Keratinocyte (primary cell): ENCODE measurements around the gene TRAPPC10. TPM values are rescaled to one million over a fixed set of nuclear protein-coding genes. Genes with fewer than 3 reads are reported as not detected.
"Not testable (repeated sequence)": the region's sequence is repeated elsewhere in the genome, so short reads cannot be mapped to it uniquely, and the experiment has no call there.

Source experiments
- DNase-seq: peaks from one replicate; pipeline ENCODE4 v3.0.0-alpha.2; 2011; ENCODE audit warnings: low read depth, missing footprints, low spot score
- FAIRE-seq: peaks from 2 replicates; lab custom pipeline; 2011; peaks lifted over from hg19 to GRCh38; lab: Jason Lieb, UNC
- H2AFZ ChIP-seq: 2 replicates; pipeline ENCODE4 v1.6.0; 2012; ENCODE audit warnings: low read length, control low read depth, inconsistent platforms; ENCODE audit not compliant: control insufficient read depth
- H3K27ac ChIP-seq: 2 replicates; pipeline ENCODE4 v1.5.1; 2011; ENCODE audit warnings: low read length; ENCODE audit not compliant: control insufficient read depth, insufficient read depth
- H3K27me3 ChIP-seq: 3 replicates; pipeline ENCODE4 v1.6.0; 2011; ENCODE audit warnings: low read length; ENCODE audit not compliant: control insufficient read depth, insufficient read depth; ENCODE audit errors: extremely low read depth
- H3K36me3 ChIP-seq, 2 experiments: 2 replicates in 1 of 2; 3 replicates in 1 of 2; pipeline ENCODE4 v1.5.1; 2011; ENCODE audit warnings: low read length in 2 of 2, mild to moderate bottlenecking in 1 of 2; ENCODE audit not compliant: control insufficient read depth in 2 of 2, insufficient read depth in 2 of 2; ENCODE audit errors: extremely low read depth in 1 of 2
- H3K4me1 ChIP-seq: 3 replicates; pipeline ENCODE4 v1.5.1; 2011; ENCODE audit warnings: low read length; ENCODE audit not compliant: control insufficient read depth, insufficient read depth; ENCODE audit errors: extremely low read depth
- H3K4me2 ChIP-seq: 3 replicates; pipeline ENCODE4 v1.6.0; 2011; ENCODE audit warnings: low read depth, low read length; ENCODE audit not compliant: control insufficient read depth, insufficient read depth; ENCODE audit errors: extremely low read depth
- H3K4me3 ChIP-seq, 3 experiments: fragments of 200-600 bp in 1 of 3; sonication (generic) in 1 of 3; 2 replicates in 2 of 3; 3 replicates in 1 of 3; pipeline ENCODE4 v1.5.1; 2011 to 2016; ENCODE audit warnings: low read length in 3 of 3, mild to moderate bottlenecking in 3 of 3, control low read depth in 2 of 3, inconsistent platforms in 1 of 3, low read depth in 1 of 3, mixed read lengths in 1 of 3, mixed run types in 1 of 3, moderate library complexity in 1 of 3; ENCODE audit not compliant: control insufficient read depth in 2 of 3, insufficient read depth in 2 of 3; ENCODE audit errors: extremely low read depth in 1 of 3
- H3K79me2 ChIP-seq: 2 replicates; pipeline ENCODE4 v1.6.0; 2012; ENCODE audit warnings: low read length; ENCODE audit not compliant: control insufficient read depth, insufficient read depth
- H3K9ac ChIP-seq: 3 replicates; pipeline ENCODE4 v1.6.0; 2011; ENCODE audit warnings: low read length; ENCODE audit not compliant: control insufficient read depth, insufficient read depth; ENCODE audit errors: extremely low read depth
- H3K9me1 ChIP-seq: 3 replicates; pipeline ENCODE4 v1.6.0; 2011; ENCODE audit warnings: low read length; ENCODE audit not compliant: control insufficient read depth, insufficient read depth; ENCODE audit errors: extremely low read depth
- H3K9me3 ChIP-seq: 2 replicates; pipeline ENCODE4 v1.5.1; 2012; ENCODE audit warnings: low read depth, low read length; ENCODE audit not compliant: control insufficient read depth
- H4K20me1 ChIP-seq: 3 replicates; pipeline ENCODE4 v1.6.0; 2011; ENCODE audit warnings: low read length; ENCODE audit not compliant: control insufficient read depth, insufficient read depth; ENCODE audit errors: extremely low read depth
- dilution Hi-C: fragments of 300-500 bp; cut with MboI; formaldehyde crosslinking; loops from one replicate; pipeline ENCODE4 v1.7.0; 2020; ENCODE audit warnings: low sequenced_read_pairs; ENCODE audit not compliant: extremely low pct_ligation_motif_present
- polyA plus RNA-seq, 5 experiments: library from polyadenylated mRNA; depleted of rRNA in 3 of 5; stranded (reverse) in 3 of 5; stranded (forward) in 1 of 5; unstranded in 1 of 5; fragments of >200 nt; gene quantifications; 1 replicate in 1 of 5; 2 replicates in 3 of 5; 3 replicates in 1 of 5; pipeline versions ENCODE4 v1.2.1 to v1.2.3, GENCODE V29; 2011 to 2012; ENCODE audit warnings: missing spikeins in 2 of 5, low read depth in 1 of 5, low replicate concordance in 1 of 5

TRAPPC10 gene
- polyA plus RNA-seq, 1 donor (not counting 4 experiments of a cell fraction or from before 2014, with no cell fraction given): 21.6 TPM

DNA sequence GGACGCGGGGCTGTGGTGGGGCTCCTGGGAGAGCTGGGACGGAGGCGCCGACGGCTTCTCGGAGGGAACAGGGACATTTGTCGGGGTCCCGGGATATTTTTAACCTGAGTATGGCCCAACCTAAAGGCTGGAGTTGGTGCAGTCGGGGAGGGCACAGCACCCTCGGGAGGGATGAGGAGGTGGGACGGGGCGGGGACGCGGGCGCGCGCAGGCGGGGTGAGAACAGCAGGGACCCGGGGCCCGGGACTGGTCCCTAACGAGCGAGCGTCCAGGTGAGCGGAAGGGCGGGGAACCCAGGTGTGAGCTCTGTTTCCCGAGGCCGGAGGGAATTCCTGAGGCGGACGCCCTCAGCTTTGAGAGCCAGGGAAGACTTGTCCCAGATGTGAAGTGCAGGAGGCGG is 95.5 kb downstream of the TRAPPC10 start:
- H3K27ac ChIP-seq, H3K4me2 ChIP-seq, H3K79me2 ChIP-seq, DNase-seq, FAIRE-seq, H2AFZ ChIP-seq, H3K4me1 ChIP-seq, H3K9me1 ChIP-seq, dilution Hi-C loops, H4K20me1 ChIP-seq, H3K9me3 ChIP-seq, H3K27me3 ChIP-seq, H3K36me3 ChIP-seq: not testable (repeated sequence)
- peak overlapping the region in 1 of 3 experiments; percentile 21 for H3K4me3 ChIP-seq
- peak overlapping the region; percentile 47 for H3K9ac ChIP-seq

DNA sequence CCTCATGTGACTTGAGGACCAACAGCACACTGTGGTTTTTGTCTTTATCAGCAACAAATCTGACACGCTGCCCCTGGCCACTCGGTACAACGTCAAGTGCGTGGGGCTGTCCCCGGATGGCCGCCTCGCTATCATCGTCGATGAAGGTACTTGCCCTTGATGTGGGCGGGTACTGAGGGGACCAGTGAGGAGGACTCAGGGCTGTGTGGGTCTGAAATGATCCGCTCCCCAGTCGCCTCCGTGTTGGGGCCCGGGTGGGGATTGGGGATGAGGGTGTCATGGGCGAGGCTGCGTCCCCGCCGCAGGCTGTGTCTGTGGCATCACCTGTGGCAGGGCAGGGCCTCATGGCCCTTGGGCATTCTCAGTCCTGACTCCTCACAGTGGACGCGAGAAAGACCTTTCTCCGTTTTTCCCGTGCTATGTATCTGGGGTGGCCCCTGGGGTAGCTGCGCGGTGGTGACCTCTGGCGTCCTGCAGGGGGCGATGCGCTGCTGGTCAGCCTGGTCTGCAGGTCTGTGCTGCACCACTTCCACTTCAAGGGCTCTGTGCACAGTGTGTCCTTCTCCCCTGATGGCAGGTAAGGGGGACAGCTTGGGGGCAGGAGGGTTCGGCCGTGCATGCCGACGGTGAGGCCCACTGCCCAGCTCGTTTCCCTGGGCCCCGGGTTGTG is 101.7 kb downstream of the TRAPPC10 start:
- H3K4me2 ChIP-seq, FAIRE-seq, H3K27ac ChIP-seq, H3K4me3 ChIP-seq, DNase-seq, H3K9me3 ChIP-seq, H3K27me3 ChIP-seq, H3K4me1 ChIP-seq, H3K9ac ChIP-seq, H3K36me3 ChIP-seq, H4K20me1 ChIP-seq, dilution Hi-C loops, H3K79me2 ChIP-seq, H3K9me1 ChIP-seq, H2AFZ ChIP-seq: not testable (repeated sequence)

DNA sequence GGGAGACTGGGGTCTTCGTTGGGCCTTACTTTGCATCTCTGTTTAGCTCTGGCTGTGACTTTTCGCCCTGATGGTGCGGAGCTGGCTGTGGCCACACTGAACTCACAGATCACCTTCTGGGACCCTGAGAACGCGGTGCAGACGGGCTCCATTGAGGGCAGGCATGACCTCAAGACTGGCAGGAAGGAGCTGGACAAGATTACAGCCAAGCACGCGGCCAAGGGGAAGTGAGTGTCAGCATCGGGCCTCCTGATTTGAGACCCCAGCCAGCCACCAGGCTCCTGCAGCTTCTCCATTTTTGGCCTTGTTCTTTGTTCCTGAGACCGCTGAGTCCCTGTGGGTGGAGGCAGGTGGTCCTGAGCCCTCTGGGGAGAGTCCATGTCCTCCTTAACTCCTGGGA is 110.0 kb downstream of the TRAPPC10 start:
- H3K9me1 ChIP-seq, H4K20me1 ChIP-seq, H3K9me3 ChIP-seq, H3K9ac ChIP-seq, DNase-seq, dilution Hi-C loops, H3K4me1 ChIP-seq, H3K79me2 ChIP-seq, H3K4me2 ChIP-seq, H3K36me3 ChIP-seq, FAIRE-seq, H3K4me3 ChIP-seq, H3K27ac ChIP-seq, H3K27me3 ChIP-seq, H2AFZ ChIP-seq: not testable (repeated sequence)

DNA sequence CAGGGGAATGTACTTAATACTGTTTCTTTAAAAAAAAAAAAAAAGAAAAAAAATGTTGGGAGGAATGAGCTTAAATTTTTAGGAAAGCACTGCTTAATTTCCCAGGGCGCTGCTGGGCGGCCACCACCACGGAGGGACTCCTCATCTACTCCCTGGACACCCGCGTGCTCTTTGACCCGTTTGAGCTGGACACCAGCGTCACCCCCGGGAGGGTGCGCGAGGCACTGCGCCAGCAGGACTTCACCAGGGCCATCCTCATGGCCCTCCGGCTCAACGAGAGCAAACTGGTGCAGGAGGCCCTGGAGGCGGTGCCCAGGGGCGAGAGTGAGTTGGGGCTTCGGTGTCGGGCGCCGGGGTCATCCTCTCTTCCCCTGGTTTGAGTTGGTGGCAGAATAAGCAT is 115.7 kb downstream of the TRAPPC10 start:
- H2AFZ ChIP-seq, H3K36me3 ChIP-seq, FAIRE-seq, H3K4me3 ChIP-seq, H3K27me3 ChIP-seq, H3K9ac ChIP-seq, H3K4me2 ChIP-seq, H3K79me2 ChIP-seq, H3K9me3 ChIP-seq, H3K4me1 ChIP-seq, H3K9me1 ChIP-seq, H4K20me1 ChIP-seq, H3K27ac ChIP-seq, DNase-seq, dilution Hi-C loops: not testable (repeated sequence)

DNA sequence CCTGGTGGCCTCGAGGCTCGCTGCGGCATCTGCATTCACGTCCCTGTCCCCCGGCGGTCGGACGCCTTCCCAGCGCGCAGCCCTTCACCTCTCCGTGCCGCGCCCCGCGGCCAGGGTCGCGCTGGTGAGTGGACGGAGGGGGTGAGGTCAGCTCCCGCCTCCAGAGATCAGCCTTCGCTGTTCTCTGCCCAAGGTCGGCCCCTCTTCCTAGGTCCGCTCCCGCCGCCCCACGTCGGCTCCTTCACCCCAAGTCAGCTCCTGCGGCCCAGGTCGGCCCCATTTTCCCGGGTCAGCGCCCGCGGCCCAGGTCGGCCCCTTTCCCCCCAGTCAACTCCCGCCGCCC is 121.6 kb downstream of the TRAPPC10 start:
- DNase-seq, H3K9me1 ChIP-seq, H3K4me3 ChIP-seq, H2AFZ ChIP-seq, H3K4me2 ChIP-seq, dilution Hi-C loops, H3K27me3 ChIP-seq, FAIRE-seq, H3K36me3 ChIP-seq, H3K79me2 ChIP-seq, H3K9ac ChIP-seq, H3K4me1 ChIP-seq, H3K27ac ChIP-seq, H4K20me1 ChIP-seq, H3K9me3 ChIP-seq: not testable (repeated sequence)
